ENCODE measurements around the gene MLST8.

Gene MLST8

DNA sequence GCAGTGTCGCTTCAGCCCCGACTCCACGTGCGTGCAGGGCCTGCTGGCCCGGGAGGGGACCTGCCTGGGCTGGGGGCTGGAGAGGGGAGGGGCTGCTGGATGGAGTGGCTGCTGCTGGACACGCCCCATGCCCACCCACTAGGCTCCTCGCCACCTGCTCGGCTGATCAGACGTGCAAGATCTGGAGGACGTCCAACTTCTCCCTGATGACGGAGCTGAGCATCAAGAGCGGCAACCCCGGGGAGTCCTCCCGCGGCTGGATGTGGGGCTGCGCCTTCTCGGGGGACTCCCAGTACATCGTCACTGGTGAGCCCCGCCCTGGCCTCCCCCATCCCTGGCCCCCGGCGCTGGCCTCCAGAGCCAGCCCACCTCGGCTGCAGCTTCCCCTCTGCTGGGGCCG is 3.1 kb downstream of the MLST8 start:
- DNase-seq (ENCODE audit: low read depth in 2 of 2), result no peak

DNA sequence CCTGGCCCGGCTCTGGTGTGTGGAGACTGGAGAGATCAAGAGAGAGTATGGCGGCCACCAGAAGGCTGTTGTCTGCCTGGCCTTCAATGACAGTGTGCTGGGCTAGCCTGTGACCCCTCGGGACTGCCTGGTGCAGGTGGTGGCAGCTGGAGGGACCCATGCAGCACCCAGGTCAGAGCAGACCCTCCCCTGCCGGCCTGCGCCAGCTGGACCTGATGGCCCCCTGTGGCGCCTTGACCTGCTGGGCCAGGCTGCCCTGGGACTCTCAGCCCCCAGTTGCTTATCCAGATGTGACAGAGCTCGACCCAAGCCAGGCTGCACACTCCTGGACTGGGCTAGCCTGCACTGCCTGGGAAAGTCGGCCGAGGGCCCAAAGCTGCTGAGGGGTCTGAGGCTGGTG is 3.5 kb downstream of the MLST8 start:
- no peak for DNase-seq (ENCODE audit: low read depth in 2 of 2)

- no peak for DNase-seq (ENCODE audit: low read depth in 2 of 2)
Measured at GRCh38 chr16:2209258-2210008, 4.2 kb downstream of the MLST8 start.

DNA sequence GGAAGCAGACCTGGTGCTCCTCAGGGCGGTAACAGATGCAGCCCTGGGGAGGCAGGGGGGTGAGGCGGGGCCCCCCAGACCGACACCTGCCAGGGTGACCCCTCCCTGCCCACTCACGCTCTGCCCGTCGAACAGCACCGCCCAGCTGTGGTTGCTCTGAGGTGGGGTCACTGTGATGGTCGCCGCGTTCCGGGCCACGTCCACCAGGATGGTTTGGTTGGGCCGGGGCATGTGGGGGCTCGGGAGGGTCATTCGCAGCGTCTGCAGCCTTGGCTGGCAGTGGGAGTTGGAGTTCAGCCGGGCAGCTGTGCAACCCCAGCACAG is 4.7 kb downstream of the MLST8 start:
- no peak for DNase-seq (ENCODE audit: low read depth in 2 of 2)

- no peak for DNase-seq (ENCODE audit: low read depth in 2 of 2)
Measured at GRCh38 chr16:2210386-2211365, 5.4 kb downstream of the MLST8 start, which contains the start of gene BRICD5. TSS of gene BRICD5 (minus strand) at chr16:2210863. CDS start at chr16:2210833, 30 bp downstream.

DNA sequence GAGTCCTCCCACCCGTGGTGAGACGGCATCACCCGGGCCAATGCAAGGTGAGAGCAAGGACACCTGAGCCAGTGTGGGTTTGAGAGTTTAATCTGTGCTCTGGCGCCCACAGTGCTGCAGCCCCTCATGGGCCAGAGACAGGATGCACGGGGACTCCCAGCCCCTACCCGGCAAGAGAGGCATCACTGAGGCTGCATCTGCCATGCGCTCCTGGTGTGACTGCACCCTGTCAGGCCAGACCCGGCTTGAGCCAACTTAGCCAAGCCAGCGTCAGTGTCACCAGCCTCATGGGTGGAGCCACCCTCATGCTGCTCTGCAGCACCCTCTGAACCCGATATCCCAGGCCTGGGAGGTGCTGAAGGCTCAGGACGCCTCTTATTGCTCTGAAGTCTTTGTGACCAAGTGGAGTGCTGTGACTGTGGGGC is 6.7 kb downstream of the MLST8 start:
- DNase-seq (ENCODE audit: low read depth in 2 of 2), result no peak

DNA sequence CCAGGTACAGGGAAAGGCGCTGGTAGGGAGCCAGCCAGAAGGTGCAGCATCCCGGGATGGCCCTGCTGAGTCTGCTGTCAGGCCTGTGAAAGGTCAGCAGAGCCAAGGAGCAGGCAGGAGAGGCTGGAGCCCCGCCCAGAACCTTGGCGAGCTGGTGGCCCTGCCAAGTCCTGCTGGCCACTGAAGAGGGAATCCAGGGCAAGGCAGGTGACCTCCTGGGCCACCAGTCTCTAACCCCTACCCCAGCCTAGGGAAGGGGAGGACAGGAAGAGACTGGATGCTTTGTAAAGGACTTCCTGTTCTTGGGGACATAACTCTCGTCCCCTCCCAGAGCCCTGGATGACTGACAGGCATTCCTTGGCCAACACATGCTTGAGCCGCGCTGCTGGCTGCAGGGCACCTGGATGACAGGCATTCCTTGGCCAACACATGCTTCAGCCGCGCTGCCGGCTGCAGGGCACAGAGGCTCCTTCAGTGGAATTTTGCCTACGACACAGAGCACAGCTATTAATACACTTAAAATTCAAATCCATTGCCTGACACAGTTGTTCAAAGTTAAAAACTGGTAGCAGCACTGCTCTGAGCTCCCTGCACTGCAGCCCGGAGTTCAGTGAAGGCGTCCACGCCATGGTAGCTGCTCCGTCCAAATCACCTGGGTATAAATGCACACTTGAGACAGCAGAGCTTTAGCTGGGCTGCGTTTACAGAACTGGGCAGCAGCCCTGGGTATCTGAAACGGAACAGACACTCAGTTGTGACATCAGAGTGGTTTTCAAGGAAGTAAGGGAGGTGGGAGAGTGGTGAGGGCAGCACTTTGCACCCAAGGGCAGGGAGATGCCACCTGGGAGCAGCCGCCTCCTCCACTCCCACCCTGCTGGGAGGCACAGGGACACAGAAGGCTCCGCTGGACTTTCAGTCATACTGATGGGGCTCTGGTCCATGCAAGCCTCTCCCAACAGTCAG is 7.4 kb downstream of the MLST8 start:
- no peak for DNase-seq (ENCODE audit: low read depth in 2 of 2)

GRCh38 chr16:2213817-2214718 is 8.8 kb downstream of the MLST8 start:
- DNase-seq (ENCODE audit: low read depth in 2 of 2), result no peak

- DNase-seq (ENCODE audit: low read depth in 2 of 2), result no peak
Measured at GRCh38 chr16:2214719-2214968, 9.4 kb downstream of the MLST8 start, which contains the start of gene PGP. TSS of gene PGP (minus strand) at chr16:2214840. CDS start at chr16:2214777, 63 bp downstream.

GRCh38 chr16:2216330-2216729 is 11.1 kb downstream of the MLST8 start:
- DNase-seq (ENCODE audit: low read depth in 2 of 2), result no peak

DNA sequence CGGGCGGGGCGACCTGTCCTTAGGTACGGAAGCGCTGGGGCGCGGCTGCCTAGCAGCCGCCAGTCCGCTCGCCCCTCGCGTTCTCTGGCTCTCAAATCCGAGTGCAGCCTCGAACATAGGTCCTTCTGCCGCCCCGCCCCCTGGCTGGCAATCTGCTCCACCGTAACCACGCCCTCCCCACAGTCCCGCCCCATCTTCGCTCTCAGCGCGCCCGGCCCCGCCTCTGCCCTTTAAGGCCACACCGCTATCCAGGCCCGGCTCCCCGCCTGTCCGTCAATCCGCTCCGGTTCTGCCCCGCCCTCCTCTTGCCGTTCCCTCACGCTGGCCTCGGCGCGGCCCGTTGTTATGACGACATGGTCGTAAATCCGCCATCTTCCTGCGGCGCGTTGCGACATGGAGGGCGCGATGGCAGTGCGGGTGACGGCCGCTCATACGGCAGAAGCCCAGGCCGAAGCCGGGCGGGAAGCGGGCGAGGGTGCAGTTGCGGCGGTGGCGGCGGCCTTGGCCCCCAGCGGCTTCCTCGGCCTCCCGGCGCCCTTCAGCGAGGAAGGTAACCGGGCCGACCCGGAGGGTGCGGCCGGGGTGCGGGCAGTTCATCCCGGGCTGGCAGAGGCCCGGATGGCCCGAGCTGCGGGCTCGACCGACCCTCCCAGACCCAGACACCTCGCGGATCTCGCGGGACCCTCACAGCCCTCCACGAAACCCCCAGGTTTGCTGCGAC is 18.1 kb downstream of the MLST8 start, which contains the start of gene E4F1:
E4F1 (plus strand) TSS at position 371 of the 721 bp plus-strand sequence; CDS start at position 394, 23 bp downstream.
- peak; percentile 96 to 99 for DNase-seq (ENCODE audit: low read depth in 2 of 2)

- DNase-seq (ENCODE audit: low read depth in 2 of 2), result no peak
Measured at GRCh38 chr16:2223942-2224486, 18.8 kb downstream of the MLST8 start.

- no peak for DNase-seq (ENCODE audit: low read depth in 2 of 2)
Measured at GRCh38 chr16:2226245-2226793, 21.1 kb downstream of the MLST8 start.

DNA sequence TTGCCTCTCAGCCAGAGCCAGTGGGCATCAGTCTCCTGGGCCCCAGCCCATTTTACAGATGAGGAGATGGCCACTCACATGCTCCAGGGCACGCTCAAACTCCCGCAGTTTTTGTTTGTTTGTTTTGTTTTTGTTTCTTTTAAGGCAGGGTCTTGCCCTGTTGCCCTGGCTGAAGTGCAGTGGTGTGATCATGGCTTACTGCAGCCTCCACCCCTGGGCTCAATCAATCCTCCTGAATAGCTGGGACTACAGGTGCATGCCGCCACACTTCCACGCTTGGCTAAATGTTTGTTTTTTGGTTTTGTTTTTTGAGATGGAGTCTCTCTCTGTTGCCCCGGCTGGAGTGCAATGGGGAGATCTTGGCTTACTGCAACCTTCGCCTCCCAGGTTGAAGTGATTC is 21.7 kb downstream of the MLST8 start:
- DNase-seq (ENCODE audit: low read depth in 2 of 2), result no peak

GRCh38 chr16:2228161-2228824 is 23.0 kb downstream of the MLST8 start:
- DNase-seq (ENCODE audit: low read depth in 2 of 2), result no peak

- DNase-seq (ENCODE audit: low read depth in 2 of 2), result no peak
Measured at GRCh38 chr16:2229091-2229490, 23.8 kb downstream of the MLST8 start.

DNA sequence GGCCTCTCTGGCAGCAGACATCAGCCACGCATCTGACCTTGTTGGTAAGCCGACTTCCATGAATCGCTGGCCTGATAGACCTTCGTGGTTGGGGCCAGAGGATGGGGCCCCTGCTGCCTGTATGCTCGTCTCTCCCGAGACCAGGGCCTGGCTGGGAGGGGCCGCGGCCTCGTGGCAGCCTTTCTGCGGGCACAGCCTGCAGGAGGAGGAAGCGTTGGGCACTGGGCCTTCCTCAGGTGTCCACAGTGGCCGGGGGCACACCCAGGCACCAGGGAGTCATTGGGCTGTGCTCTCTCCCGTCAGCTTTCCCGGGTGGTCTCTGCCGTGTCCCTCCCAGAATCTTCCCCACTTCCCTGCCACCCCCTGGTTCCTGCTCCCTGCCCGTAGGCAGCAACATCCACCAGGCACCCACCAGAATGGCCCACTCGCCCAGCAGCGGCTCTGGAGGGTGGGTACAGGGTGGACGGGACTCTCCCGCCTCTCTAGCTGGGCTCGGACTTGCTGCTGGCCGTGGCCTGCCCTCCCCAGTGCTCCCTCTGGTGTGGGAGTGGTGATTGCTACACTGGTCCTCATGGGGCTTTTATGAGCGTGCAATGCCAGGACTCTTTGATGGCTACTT is 24.5 kb downstream of the MLST8 start:
- no peak for DNase-seq (ENCODE audit: low read depth in 2 of 2)

DNA sequence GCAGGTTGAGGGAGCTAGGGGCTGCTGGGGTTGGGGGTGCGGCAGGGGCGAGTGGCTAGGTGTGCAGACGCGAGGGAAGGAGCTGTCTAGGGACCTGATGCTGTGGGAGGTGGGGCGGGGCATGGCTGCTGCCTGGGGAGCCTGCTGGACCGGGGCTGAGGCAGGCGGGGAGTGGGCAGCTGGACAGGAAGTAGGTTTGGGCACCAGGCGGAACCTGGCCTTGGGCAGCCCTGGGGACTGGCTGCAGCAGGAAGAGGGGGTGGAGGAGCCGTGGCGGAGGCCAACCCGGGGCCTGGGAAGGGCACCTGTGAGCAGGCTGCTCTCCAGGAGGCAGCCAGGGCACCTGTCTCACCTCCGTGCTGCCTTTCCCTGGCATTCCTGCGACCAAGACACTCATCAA is 25.1 kb downstream of the MLST8 start:
- DNase-seq (ENCODE audit: low read depth in 2 of 2), result no peak

Data from activated CD8-positive, alpha-beta memory T cell treated with anti-CD3 and anti-CD28 coated beads for 4 hours (primary cell).